HepG2 (cell line): ENCODE results near the gene IGFALS. TPM values are rescaled to one million over a fixed set of nuclear protein-coding genes. Genes with fewer than 3 reads are reported as not detected.
A peak's percentile ranks its signal among the peaks of the same experiment; 100 is the strongest.

ENCODE experiments used
- ATAC-seq: fragments of 200-7000 bp; cut with Tn5 transposase; 3 replicates; pipeline ENCODE4 v1.9.1; 2020; ENCODE audit warnings: mild to moderate bottlenecking, moderate library complexity
- BruUV-seq: library from RNA; stranded (reverse); fragments of 400-500 nt; replicated peaks from 2 replicates; lab custom pipeline; 2021; lab: Mats Ljungman, UMichigan
- CTCF ChIA-PET: fragments of 300-600 bp; formaldehyde crosslinking; extraction: SDS; loops from one replicate; lab custom pipeline; 2021; ENCODE audit warnings: low total read pairs, inconsistent platforms, low intra/inter-chr PET ratio; lab: Yijun Ruan, JAX
- POLR2A ChIA-PET: fragments of 350-600 bp; sonication (Branson Sonifier 250); formaldehyde crosslinking; loops from one replicate; lab custom pipeline; 2020; ENCODE audit warnings: antibody characterized with exemption, inconsistent platforms; lab: Yijun Ruan, JAX
- DNase-seq: peaks from one replicate; pipeline ENCODE4 v3.0.0-alpha.2; 2015; ENCODE audit warnings: low spot score
- FAIRE-seq: peaks from 3 replicates; lab custom pipeline; 2011; peaks lifted over from hg19 to GRCh38; lab: Jason Lieb, UNC
- H2AFZ ChIP-seq: one replicate; pipeline ENCODE4 v1.6.1; 2011; ENCODE audit warnings: low read length, inconsistent platforms
- H3K27ac ChIP-seq: fragments of 300-600 bp; 3 replicates; pipeline ENCODE4 v1.8.0; 2011; ENCODE audit warnings: mixed run types, mild to moderate bottlenecking, mixed read lengths, low read length, inconsistent platforms; ENCODE audit not compliant: insufficient read depth; ENCODE audit errors: extremely low read length
- H3K27me3 ChIP-seq, 2 experiments: fragments of 200-600 bp in 1 of 2; 2 replicates in 1 of 2; 3 replicates in 1 of 2; pipeline versions ENCODE4 v1.6.0 to v1.8.0; 2011; ENCODE audit warnings: low read length in 2 of 2, mild to moderate bottlenecking in 2 of 2, moderate library complexity in 2 of 2, inconsistent platforms in 1 of 2; ENCODE audit not compliant: insufficient read depth in 2 of 2, control insufficient read depth in 1 of 2
- H3K36me3 ChIP-seq, 2 experiments: fragments of 200-600 bp in 1 of 2; replicated peaks in 1 of 2; 2 replicates in 1 of 2; 3 replicates in 1 of 2; pipeline versions ENCODE4 v1.5.1 to v1.8.0; 2011; ENCODE audit warnings: low read length in 2 of 2, inconsistent platforms in 1 of 2; ENCODE audit not compliant: insufficient read depth in 2 of 2, control insufficient read depth in 1 of 2
- H3K4me1 ChIP-seq: 2 replicates; pipeline ENCODE4 v1.5.1; 2012; ENCODE audit warnings: low read length, inconsistent platforms; ENCODE audit not compliant: insufficient read depth
- H3K4me2 ChIP-seq: 2 replicates; pipeline ENCODE4 v1.6.0; 2011; ENCODE audit warnings: low read depth, low read length, inconsistent platforms
- H3K4me3 ChIP-seq, 3 experiments: fragments of 200-600 bp in 1 of 3; sonication (generic), shearing (Covaris generic) in 1 of 3; replicated peaks in 1 of 3; 2 replicates each; pipeline ENCODE4 v1.5.1; 2011 to 2016; ENCODE audit warnings: low read length in 3 of 3, inconsistent platforms in 2 of 3, low read depth in 2 of 3, mild to moderate bottlenecking in 2 of 3, control low read depth in 1 of 3, mixed read lengths in 1 of 3; ENCODE audit not compliant: insufficient read depth in 1 of 3
- H3K79me2 ChIP-seq: one replicate; pipeline ENCODE4 v1.6.1; 2011; ENCODE audit warnings: low read length, inconsistent platforms; ENCODE audit not compliant: insufficient read depth
- H3K9ac ChIP-seq: 2 replicates; pipeline ENCODE4 v1.6.0; 2011; ENCODE audit warnings: mild to moderate bottlenecking, low read depth, low read length, inconsistent platforms; ENCODE audit not compliant: insufficient read depth
- H3K9me3 ChIP-seq: 2 replicates; pipeline ENCODE4 v1.5.1; 2012; ENCODE audit warnings: mild to moderate bottlenecking, low read length
- H4K20me1 ChIP-seq: 2 replicates; pipeline ENCODE4 v1.6.0; 2011; ENCODE audit warnings: inconsistent platforms, mild to moderate bottlenecking, low read length, moderate library complexity; ENCODE audit not compliant: insufficient read depth
- AGO2 ChIP-seq: fragments of 200-400 bp; formaldehyde crosslinking; optimal IDR thresholded peaks from 2 replicates; pipeline ENCODE3; 2017; ENCODE audit warnings: mild to moderate bottlenecking, low read depth, low read length, moderate library complexity
- BHLHE40 ChIP-seq: IDR thresholded peaks from 2 replicates; pipeline ENCODE4 v1.6.1; 2011; ENCODE audit warnings: low read length, improper control_type of control experiment
- CC2D1A ChIP-seq: sonication (generic); formaldehyde crosslinking; IDR thresholded peaks from 2 replicates; pipeline ENCODE4 v1.8.1; 2023; ENCODE audit warnings: mild to moderate bottlenecking, missing genetic modification reagents
- DDIT3 ChIP-seq: sonication (generic); formaldehyde crosslinking; IDR thresholded peaks from 2 replicates; pipeline ENCODE4 v1.4.0; 2020; ENCODE audit warnings: mild to moderate bottlenecking, missing genetic modification reagents
- HMG20A ChIP-seq: IDR thresholded peaks from 2 replicates; pipeline ENCODE4 v1.6.1; 2016; ENCODE audit warnings: borderline replicate concordance
- ISX ChIP-seq: sonication (generic); formaldehyde crosslinking; conservative IDR thresholded peaks from 2 replicates; pipeline ENCODE4 v1.5.0; 2020; ENCODE audit warnings: missing genetic modification reagents
- KDM1A ChIP-seq: IDR thresholded peaks from 2 replicates; pipeline ENCODE4 v1.6.1; 2016; ENCODE audit warnings: missing compliant biosample characterization
- POLR2G ChIP-seq: fragments of 200-400 bp; formaldehyde crosslinking; IDR thresholded peaks from 2 replicates; pipeline ENCODE4 v1.6.1; 2018; ENCODE audit warnings: mild to moderate bottlenecking, low read depth, low read length, moderate library complexity
- RAD51 ChIP-seq: fragments of 450-650 bp; IDR thresholded peaks from 2 replicates; pipeline ENCODE4 v1.6.1; 2016; ENCODE audit warnings: borderline replicate concordance
- SAP130 ChIP-seq: IDR thresholded peaks from 2 replicates; pipeline ENCODE4 v1.6.1; 2016; ENCODE audit warnings: low read depth
- TFE3 ChIP-seq: IDR thresholded peaks from 2 replicates; pipeline ENCODE4 v1.6.1; 2016
- ZEB1 ChIP-seq: IDR thresholded peaks from 2 replicates; pipeline ENCODE4 v1.6.1; 2012; ENCODE audit warnings: mild to moderate bottlenecking, low read depth, inconsistent platforms; ENCODE audit not compliant: insufficient replicate concordance
- ZNF160 ChIP-seq: sonication (generic); formaldehyde crosslinking; IDR thresholded peaks from 2 replicates; pipeline ENCODE4 v1.8.0; 2022; ENCODE audit warnings: mild to moderate bottlenecking, inconsistent platforms, missing genetic modification reagents
- ZNF3 ChIP-seq: IDR thresholded peaks from 2 replicates; pipeline ENCODE4 v1.7.0; 2017; ENCODE audit warnings: inconsistent platforms
- ZNF780A ChIP-seq: sonication (generic); formaldehyde crosslinking; IDR thresholded peaks from 2 replicates; pipeline ENCODE4 v1.8.0; 2022; ENCODE audit warnings: mild to moderate bottlenecking, missing genetic modification reagents, moderate library complexity
- WGBS: methylation state at CpG from one replicate; pipeline ENCODE4 v1.1.6; 2017; ENCODE audit warnings: low lambda C conversion rate; 5-methylcytosine and 5-hydroxymethylcytosine counted together
- in situ Hi-C: cut with HindIII; loops from 2 replicates; pipeline ENCODE4 v1.10.0; 2017; ENCODE audit warnings: low pct_unique_long_range_greater_than_20kb; ENCODE audit not compliant: extremely low pct_ligation_motif_present
- intact Hi-C: fragments of 100-400 bp; cut with micrococcal nuclease; formaldehyde crosslinking; loops from one replicate; pipeline ENCODE4 v1.10.0; 2022; ENCODE audit not compliant: unreplicated experiment
- polyA plus RNA-seq, 8 experiments: library from polyadenylated mRNA; depleted of rRNA in 3 of 8; stranded (reverse) in 7 of 8; unstranded in 1 of 8; fragments of >200 nt; fragmentation: Illumina TruSeq in 4 of 8; extraction: Trizol in 4 of 8; gene quantifications; 2 replicates each; pipeline versions ENCODE4 v1.2.1 to v1.2.3, GENCODE V29; 2011 to 2016; ENCODE audit warnings: low read depth in 4 of 8, missing spikeins in 1 of 8, mixed read lengths in 1 of 8; ENCODE audit not compliant: insufficient read depth in 1 of 8
- total RNA-seq, 5 experiments: library from RNA; depleted of rRNA; stranded (reverse); fragments of >200 nt; fragmentation: Illumina TruSeq; extraction: Trizol; gene quantifications; 2 replicates each; pipeline ENCODE4 v1.2.3, GENCODE V29; 2016; ENCODE audit warnings: low read depth in 1 of 5
- TF ChIP-seq, protein P1 (sequence below): sonication (generic); formaldehyde crosslinking; IDR thresholded peaks from 2 replicates; pipeline ENCODE4 v1.5.0; 2020; ENCODE audit warnings: missing genetic modification reagents, mild to moderate bottlenecking, borderline replicate concordance
- TF ChIP-seq, protein P2 (sequence below): IDR thresholded peaks from 2 replicates; pipeline ENCODE4 v1.6.1; 2016; ENCODE audit warnings: missing compliant biosample characterization, missing genetic modification reagents, borderline replicate concordance

IGFALS gene
- total and polyA plus RNA-seq, 2 of the 13 experiments (the other 11 are each of a cell fraction or from before 2014, with no cell fraction given): 0.34 to 2.4 TPM

GRCh38 chr16:1810106-1810505, 16.6 kb upstream of the IGFALS start (continued):
- TF ChIP-seq ZEB1: no peak
- no peak for TF ChIP-seq ISX (CRISPR knock-in tag)
- no peak for TF ChIP-seq CC2D1A (CRISPR knock-in tag)
- TF ChIP-seq POLR2G: no peak
- no peak for TF ChIP-seq ZNF780A (CRISPR knock-in tag)
- TF ChIP-seq SAP130: no peak
- no peak for TF ChIP-seq HMG20A (CRISPR knock-in tag)
- no peak for TF ChIP-seq ZNF3 (CRISPR knock-in tag)
- TF ChIP-seq KDM1A (CRISPR knock-in tag): no peak
- no peak for TF ChIP-seq DDIT3 (CRISPR knock-in tag)
- no peak for TF ChIP-seq ZNF160 (CRISPR knock-in tag)

DNA sequence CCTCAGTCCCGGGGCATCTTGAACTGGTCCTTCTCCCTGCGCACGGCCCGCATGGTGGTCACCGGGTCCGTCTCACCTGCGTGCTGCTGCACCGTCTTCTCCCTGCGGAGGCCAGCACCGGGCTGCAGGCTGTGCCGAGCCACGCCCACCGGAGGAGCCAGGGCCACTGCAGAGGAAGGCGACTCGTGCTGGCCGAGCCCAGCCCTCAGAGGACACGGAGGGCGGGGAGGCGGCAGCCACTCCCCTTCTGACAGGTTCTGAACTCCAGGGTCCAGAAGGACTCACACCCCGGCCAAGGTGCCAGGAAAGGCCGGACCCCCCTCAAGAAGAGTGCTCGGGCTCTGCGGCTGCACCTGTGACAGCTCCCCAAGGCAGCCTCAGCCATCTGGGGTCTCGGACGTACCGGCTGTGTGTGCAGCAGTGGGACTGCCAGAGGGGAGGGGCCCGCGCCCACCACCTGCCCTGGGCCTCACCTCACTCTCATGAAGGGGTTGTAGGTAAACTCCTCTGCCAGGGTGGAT, 15.8 kb upstream of the IGFALS start:
- H2AFZ ChIP-seq: no peak overlapping the region
- DNase-seq: no peak
- no peaks in the 10 kb centered on the region for H3K79me2 ChIP-seq
- H3K27ac ChIP-seq: no peak overlapping the region
- WGBS: 83% methylated on average over 10 of the region's 28 CpGs
- ATAC-seq: no peak; the same call in 2 of the 3 replicates
- no peak overlapping the region for H3K4me3 ChIP-seq
- H3K9ac ChIP-seq: no peak overlapping the region
- in situ Hi-C loops (no loop called here), intact Hi-C loops (no loop called here)
- ChIA-PET CTCF (no interaction called here), POLR2A (no interaction called here)
- peaks cover 10% of the 10 kb centered on the region for H3K4me1 ChIP-seq
- TF ChIP-seq AGO2 (peak; percentile 58), BHLHE40 (no peak), RAD51 (no peak), TFE3 (CRISPR knock-in tag) (no peak)
- TF ChIP-seq, protein P1, sequence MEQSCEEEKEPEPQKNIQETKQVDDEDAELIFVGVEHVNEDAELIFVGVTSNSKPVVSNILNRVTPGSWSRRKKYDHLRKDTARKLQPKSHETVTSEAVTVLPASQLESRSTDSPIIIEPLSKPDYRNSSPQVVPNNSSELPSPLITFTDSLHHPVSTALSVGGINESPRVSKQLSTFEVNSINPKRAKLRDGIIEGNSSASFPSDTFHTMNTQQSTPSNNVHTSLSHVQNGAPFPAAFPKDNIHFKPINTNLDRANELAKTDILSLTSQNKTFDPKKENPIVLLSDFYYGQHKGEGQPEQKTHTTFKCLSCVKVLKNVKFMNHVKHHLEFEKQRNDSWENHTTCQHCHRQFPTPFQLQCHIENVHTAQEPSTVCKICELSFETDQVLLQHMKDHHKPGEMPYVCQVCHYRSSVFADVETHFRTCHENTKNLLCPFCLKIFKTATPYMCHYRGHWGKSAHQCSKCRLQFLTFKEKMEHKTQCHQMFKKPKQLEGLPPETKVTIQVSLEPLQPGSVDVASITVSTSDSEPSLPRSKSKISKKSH (CRISPR knock-in tag): no peak
- TF ChIP-seq, protein P2, sequence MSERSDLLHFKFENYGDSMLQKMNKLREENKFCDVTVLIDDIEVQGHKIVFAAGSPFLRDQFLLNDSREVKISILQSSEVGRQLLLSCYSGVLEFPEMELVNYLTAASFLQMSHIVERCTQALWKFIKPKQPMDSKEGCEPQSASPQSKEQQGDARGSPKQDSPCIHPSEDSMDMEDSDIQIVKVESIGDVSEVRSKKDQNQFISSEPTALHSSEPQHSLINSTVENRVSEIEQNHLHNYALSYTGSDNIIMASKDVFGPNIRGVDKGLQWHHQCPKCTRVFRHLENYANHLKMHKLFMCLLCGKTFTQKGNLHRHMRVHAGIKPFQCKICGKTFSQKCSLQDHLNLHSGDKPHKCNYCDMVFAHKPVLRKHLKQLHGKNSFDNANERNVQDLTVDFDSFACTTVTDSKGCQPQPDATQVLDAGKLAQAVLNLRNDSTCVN (CRISPR knock-in tag): no peak
- no peaks in the 10 kb centered on the region for H3K9me3 ChIP-seq
- H4K20me1 ChIP-seq: peaks cover 5% of the 10 kb centered on the region; the same call in 1 of the 2 replicates
- H3K27me3 ChIP-seq: no peaks in the 10 kb centered on the region
- peaks cover 11 to 26% of the 10 kb centered on the region in 2 experiments; a peak in 4 of 5 replicates for H3K36me3 ChIP-seq
- H3K4me2 ChIP-seq: no peak overlapping the region
- FAIRE-seq: no peak
- BruUV-seq: no TSS peak
